Measurements from ENCODE around the gene CELF4.

The CELF4 gene

GRCh38 chr18:37199741-37200140 lies 365.9 kb downstream of the CELF4 start:
- TF ChIP-seq Cebpa-rat (IDR thresholded peaks at IDR 0.05): no peak
- H3K9ac ChIP-seq: no peak overlapping the region
- no peak overlapping the region for H3K4me2 ChIP-seq
- no peak overlapping the region for H3K4me3 ChIP-seq
- no peaks in the 10 kb centered on the region for H3K27me3 ChIP-seq
- no peak overlapping the region for H3K27ac ChIP-seq
- H3K9me3 ChIP-seq (replicated peaks in 1 of 11): peaks cover 11 to 26% (median 18%) of the 10 kb centered on the region in 11 experiments
- no peaks in the 10 kb centered on the region for H4K20me1 ChIP-seq
- peaks cover 0 to 4% (median 0%) of the 10 kb centered on the region in 11 experiments; a peak in 2 of 22 replicates for H3K36me3 ChIP-seq
- peaks cover 0 to 21% (median 0%) of the 10 kb centered on the region in 10 experiments; a peak in 4 of 20 replicates for H3K4me1 ChIP-seq

Measured in BLaER1 treated with 17β-estradiol and CSF1 and Interleukin-3, amounts not matched to agents 10 nM and 100 nM (cell line).